KG1 (cell line): ENCODE data around the gene DRG2.

Experiments
- DNase-seq: peaks from one replicate; lab custom pipeline; 2025; lab: John Stamatoyannopoulos, UW

The DRG2 gene

DNA sequence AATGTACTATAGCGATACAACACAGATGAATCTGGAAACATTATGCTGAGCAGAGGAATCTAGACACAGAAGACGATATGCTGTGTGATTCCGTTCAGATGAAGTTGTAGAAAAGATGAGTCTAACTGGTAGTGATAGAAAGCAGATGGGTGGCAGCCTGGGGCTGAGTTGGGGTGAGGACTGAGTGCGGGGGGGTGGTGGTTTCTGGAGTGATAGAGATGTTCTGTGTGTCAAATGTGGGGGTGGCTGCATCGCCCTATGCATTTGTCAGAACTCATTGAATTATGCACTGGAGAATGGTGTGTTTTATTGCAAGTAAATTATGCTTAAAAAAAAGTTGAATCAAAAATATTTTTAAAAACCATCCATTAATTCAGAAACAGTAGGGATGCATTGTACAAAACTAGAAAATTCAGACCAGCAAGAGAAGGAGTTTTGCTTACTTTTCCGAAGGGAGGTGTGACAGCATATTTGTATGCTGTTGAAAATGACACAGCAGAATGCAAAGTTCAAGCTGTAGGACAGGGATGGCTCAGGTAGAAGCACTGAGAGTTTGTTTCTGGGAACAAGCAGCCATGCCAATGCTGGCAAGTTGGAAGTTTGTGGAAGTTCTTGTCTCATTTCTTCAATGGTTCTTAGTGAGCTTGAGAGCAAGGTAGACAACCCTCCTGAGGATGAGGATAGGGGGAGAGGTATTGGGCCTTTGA, 13.0 kb upstream of the DRG2 start:
- no peak for DNase-seq

DNA sequence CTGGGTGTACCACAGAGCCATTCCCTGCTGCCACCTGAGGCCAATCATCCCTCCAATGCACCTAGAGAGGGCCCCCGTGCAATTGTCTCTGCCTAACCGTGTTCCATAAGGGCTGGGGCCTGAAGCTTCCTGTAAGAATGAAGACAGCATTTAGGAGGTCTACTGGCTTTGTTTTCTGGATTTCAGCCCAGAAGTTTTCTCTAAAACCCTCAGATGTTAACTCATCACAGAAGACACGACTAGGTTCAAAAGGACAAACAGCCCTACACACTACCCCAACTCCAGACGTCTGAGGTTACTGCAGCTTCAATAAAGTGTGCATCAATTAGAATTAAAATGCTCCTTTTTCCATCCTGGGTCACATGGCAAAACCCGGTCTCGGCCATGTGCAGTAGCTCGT, 10.8 kb upstream of the DRG2 start:
- DNase-seq = no peak

DNA sequence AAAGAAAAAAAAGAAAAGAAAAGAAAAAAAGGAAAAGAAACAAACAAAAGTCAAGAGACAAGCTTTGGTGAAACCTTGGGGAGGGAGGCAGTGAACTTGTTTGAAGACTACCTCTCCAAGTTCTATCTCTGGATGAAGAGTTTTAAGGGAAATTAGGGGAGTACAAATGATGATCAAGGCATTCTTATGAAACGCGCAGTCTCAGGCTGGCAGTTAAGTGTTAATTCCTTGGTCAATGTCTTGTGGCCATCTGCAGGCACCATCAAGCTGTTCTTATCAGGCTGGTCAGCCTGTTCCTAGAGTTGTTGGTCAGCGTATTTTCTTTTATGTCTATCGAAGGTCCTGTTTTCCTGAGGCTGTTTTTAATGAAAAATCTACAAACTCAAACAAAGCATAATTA, 8.2 kb upstream of the DRG2 start:
- no peak for DNase-seq

DNA sequence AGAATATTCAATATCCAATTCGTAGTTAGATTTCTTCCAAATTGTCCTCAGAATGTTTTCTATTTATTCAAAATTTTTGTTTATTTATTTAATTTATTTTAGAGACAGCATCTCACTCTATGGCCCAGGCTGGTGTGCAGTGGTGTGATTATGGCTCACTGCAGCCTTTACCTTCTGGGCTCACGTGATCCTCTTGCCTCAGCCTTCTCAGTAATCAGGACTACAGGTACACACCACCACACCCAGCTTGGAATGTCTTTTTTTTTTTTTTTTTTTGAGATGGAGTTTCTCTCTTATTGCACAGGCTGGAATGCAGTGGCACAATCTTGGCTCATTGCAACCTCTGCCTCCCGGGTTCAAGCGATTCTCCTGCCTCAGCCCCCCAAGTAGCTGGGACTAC, 3.5 kb upstream of the DRG2 start:
- no peak for DNase-seq

DNA sequence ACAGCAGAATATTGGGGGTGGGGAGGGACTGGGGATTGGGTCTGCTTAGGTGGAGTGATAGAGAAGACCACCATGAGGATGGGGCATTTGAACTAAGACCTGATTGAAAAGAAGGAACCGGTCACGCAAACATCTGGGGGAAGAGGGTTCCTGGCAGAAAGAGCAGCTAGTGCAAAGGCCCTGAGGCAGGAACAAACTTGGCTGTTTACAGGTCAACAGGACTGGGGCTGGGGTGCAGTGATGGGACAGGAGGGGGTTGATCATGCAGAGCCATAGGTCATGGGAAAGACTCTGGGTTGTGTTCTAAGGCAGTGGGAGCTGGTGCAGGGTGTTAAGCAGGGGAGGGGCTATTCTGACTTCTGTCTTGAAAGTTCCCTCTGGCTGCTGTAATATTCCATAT, 1.9 kb downstream of the DRG2 start:
- DNase-seq = no peak

DNA sequence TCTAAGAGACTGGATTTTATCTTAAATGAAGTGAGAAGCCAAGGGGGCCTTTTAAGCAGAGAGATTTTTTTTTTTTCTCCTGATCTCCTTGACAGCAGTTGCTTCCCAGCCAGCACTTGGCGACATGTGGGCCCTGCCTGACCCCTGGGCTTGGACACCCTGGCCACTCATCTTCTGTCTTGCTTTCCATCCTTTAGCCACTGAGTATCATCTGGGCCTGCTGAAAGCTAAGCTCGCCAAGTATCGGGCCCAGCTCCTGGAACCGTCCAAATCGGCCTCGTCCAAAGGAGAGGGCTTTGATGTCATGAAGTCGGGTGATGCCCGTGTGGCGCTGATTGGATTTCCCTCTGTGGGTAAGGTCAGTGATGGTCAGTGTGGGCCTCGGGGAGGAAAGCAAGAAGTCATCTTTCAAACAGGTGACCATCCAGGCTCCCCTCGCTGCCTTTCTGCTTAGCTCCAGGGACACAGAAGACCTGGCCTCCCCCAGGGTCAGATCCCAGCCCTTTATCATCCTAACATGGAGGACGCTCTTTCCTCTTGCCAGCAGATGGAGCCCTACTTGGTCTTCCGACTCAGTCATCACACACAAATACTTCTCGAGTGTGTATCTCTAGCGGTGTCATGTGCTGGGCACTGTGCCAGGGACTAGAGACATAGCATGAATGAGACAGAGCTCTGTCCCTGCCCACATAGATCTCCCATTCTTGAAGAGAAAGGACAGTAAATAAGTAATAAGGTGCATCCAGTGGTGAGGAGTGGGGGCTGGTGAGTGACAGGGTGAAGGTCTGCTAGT, 6.1 kb downstream of the DRG2 start:
- no peak for DNase-seq

DNA sequence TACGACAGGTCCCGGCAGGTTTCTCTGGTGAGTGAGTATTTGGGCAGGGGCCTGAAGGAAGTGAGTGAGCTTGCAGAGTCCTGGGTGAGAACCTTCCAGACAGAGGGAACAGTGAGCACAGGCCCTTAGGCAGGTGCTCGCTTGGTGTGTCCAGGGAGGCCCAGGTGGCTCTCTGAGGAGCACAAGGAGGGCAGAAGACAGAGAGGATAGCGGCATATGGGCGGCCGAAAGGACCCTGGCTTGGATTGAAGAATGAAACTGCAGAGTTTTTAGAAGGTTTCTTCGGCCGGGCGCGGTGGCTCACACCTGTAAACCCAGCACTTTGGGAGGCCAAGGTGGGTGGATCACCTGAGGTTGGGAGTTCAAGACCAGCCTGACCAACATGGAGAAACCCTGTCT, 6.7 kb downstream of the DRG2 start:
- no peak for DNase-seq

DNA sequence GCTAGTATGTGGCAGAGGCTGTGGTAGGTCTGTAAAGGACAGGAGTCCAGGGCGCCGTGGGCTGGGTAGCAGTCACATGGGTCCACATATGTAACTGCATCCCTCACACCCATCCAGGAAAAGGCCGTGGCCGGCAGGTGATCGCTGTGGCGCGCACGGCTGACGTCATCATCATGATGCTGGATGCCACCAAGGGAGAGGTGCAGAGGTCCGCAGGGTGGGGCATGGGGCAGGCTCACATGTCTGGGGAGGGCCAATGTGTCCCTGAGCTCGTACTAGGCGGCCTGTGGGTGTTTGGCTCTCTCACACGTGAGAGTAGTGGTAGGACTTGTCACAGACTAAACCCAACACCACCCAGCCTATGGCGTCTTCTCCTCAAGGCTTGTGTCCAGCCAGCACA, 11.8 kb downstream of the DRG2 start:
- DNase-seq = no peak

DNA sequence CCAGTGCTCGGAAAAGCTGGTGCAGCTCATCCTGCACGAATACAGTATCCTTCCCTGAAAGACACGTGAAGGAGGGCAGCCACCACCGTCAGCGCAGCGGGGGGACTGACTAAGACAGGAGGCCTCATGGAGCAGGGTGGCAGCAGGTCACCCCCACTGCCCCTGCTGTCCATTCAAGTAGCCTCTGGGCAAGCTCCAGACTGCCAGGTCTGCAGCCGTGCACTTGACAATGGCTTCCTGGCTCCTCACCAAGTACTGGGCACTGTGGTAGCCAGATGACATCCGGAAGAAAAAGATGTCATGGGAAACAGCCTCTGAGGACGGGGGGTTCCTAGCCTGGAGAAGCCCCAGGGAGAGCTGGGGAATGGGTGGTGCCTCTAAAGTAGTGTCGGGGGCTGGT, 12.9 kb downstream of the DRG2 start:
- no peak for DNase-seq

DNA sequence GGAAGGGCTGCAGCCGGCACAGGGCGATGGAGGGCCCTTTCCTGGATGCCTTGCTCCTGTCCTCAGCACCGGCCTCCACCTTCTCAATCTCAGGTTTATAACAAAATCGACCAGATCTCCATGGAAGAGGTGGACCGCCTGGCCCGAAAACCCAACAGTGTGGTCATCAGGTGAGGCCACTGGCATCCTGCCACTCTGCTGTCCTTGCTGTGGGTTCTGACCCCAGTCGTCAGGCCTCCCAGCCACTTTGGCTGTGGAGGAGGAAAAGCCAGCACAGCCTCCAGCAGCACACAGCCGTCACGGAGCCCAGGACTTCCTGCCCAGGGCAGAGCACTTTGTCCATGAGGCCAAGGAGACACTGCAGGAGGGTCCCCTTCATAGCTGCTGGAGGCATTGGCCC, 14.1 kb downstream of the DRG2 start:
- DNase-seq = no peak

DNA sequence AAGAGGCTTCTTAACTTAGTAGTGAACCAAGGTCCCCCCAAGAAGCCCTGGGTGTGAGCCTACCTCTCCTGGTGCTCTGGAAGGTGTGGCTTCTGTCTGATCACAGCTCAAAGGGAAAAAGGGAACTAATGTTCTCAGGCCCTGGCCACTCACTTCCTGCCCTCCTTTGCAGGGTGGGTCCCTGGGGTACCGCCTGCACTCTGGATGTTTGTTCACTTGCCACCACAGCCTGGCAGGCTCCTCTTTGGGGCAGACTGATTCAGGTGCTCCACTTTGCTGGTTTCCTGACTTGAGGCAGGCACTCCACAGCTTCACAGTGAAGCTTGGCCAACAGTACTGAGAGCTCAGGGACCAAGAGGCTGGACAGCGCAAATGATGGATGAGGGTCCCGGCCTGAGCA, 14.9 kb downstream of the DRG2 start:
- DNase-seq = no peak

DNA sequence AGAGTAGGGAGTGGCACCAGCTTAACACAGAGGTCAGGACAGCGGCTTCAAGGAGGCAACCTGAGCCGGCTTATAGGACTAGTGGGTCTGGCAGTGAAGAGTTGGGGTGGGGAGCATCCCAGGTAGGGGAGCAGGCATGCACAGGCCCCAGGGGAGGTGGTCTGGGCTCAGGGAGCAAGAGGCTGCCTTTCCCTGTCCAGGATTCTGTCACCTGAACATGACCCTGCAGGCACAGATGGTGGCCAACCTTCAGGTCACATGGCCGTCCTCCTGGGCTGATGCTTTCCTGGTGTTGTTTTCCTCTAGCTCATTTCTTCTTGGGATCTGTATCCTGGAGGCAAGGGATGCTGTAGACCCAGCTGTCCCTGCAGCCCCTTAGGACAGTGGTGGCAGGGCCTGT, 17.3 kb downstream of the DRG2 start:
- no peak for DNase-seq

DNA sequence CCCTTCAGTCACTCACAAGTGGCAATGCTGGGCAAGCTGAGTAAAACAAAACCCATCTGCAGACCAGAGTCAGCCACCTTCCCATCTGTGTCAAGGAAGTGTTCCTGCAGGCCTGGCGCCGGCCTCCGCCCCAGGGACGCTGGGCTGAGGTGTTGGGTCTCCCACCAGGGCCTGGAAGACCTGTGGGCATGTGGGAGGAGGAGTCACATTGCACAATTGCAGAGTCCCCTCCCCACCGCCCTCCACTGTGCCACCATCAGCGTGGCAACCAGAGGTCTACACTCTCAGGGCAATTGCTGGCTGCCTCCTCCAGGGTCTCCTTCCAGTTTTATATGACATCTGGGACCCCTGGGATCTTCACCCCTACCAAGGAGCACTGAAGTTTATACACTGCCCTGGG, 17.8 kb downstream of the DRG2 start:
- no peak for DNase-seq

DNA sequence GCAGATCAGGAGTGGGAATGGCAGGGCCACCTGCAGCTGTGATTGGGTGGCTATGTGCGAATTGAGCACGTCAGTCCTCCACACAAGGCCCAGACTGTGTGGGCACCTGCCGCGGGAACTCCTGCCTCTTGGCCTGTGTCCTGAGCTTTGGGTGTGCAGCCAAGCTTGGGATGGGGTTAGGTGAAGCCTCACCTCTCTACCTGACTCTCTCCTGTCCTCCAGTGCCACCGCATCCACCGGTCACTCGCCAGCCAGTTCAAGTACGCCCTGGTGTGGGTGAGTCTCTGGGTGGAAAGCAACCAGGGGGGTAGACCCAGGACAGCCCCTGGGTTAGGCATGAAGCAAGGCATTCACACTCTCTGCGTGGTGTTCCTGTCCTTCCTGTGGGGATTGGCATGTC, 18.5 kb downstream of the DRG2 start:
- no peak for DNase-seq

DNA sequence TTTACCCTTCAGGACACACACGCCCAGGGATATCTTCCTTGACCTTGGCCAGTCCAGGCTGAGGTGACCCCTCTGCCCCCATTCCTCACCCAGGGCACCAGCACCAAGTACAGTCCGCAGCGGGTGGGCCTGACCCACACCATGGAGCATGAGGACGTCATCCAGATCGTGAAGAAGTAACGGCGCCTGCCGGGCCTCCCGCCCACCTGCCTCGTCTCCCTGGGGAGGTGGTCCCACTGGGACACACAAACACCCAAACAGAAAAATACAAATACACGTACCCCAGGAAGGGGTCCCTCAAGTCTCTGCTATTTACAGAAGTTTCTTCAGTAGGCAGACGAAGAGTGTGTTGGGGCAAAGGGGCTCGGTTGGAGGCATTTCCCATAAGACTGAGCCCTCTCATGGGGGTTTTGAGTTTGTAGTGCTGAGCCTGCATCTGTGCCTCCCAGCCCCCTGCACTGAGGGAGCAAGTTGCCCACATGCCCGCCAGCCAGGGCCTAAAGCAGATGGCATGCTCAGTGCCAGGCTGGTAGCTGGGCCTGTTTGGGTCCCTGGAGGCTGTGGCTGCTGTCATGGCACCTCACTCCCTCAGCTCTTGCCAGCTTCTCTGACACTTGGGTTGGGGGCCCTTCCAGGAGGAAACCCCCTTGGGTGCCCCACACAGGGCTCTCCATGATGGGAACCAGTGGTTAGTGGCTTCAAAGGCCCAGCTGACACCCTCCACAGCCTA, 19.5 kb downstream of the DRG2 start:
- no peak for DNase-seq

DNA sequence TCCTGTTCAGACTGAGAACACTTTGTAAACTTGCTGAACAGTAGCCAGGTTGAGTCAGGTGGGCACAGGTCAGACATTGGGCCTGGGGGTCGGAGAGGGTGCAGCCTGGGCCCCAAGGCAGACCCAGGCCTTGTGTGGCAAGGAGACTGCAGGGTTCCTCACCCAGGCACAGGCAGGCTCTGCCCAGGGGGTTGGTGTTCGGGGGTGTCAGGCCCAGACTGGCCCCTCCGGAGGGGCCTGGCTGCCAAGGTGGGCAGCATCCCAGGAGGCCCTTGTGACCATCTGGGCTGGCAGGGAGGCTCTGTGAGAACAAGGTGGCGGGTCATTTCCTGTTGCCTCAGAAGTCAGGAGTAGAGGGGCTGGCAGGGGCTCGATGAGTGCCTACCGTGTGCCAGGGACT, 20.2 kb downstream of the DRG2 start:
- DNase-seq = no peak

DNA sequence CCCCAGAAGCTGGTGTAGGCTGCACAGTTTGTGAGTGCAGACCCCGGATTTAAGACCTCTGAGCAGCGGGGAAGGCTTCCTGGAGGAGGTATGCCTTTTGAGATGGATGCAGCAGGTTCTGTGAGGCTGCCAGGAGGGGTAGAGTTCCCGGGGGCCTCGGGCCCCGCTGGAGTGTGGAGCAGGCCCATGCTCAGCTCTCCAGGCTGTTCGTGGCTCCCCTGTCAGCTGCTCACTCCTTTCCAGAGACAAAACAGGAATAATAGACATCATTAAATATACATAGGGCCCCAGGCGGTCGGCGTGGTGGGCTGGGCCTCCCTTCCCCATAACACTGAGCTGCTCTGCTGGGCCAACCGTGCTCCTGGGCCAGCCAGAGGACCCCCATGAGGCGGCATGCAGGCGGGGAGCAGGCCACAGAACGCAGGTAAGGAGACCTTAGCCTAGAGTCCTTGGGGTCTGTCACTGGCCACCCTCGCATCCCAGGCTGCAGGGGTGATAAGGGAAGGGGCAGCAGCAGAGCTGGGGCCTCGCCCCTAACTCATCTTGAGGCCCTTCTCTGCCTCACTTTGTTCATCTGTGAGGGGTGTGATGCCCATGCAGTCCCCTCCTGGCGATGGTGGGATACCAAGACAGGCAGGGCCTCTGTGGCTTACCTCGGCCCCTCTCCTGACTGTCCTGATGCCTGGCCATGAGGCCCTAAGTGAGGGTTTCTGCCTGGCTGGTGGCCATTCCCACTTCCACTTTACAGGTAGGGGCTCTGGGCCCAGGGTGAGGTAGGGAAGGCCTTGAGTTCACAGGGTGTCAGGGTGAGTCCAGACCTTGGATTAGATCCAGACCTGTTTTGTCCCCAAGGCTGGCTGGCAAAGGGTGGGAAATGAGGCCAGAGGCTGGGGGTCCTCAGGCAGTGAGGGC, 20.9 kb downstream of the DRG2 start, which contains the start of gene MYO15A:
MYO15A (plus strand) TSS at position 356 of the 912 bp plus-strand sequence. CDS start 10,045 bp downstream, outside the sequence.
- DNase-seq = no peak

DNA sequence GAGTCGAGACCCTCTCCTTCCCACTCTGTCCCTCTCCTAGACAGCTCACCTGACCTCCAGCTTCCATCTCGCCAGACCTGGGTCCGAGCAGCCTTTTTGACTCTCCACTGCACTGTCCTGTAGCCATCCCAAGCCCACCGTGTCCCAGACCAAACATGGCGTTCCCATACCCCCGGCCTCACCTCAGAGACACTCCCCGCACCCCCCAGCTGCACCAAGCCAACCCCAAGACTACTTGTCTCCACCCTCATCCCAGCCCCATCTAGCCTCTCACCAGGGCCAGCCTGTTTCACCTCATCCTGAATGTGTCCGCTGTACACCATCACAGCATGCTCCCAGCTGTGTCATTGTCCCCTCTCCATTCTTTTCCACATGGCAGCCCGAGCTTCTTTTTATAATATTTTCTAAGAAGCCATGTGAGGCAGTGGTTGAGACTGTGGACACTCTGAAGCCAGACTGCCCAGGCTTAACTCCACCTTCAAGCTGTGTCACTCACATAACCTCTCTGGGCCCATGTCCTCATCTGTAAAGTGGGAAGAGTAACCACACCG, 22.3 kb downstream of the DRG2 start:
- DNase-seq = no peak

DNA sequence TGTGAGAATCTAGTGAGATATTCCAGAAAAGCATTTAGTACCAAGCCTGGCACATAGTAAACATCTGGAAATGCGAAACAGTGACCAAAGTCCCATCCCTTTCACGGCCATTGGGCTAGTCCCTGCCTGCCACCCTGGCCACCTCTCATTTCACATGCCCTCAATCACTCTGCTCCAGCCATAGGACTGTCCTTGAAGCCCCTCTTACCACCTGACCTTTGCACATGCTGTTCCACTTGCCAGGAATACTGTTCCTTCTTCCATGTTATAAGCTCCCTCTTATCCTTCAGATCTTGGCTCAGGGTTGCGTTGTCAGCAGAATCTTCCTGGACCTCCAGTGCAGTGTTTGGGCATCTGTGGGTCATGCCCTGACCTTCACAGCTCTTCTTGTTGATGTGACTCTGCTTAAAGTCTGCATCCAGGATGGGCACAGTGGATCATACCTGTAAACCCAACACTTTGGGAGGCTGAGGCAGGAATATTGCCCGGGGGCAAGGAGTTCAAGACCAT, 22.9 kb downstream of the DRG2 start:
- DNase-seq = no peak

DNA sequence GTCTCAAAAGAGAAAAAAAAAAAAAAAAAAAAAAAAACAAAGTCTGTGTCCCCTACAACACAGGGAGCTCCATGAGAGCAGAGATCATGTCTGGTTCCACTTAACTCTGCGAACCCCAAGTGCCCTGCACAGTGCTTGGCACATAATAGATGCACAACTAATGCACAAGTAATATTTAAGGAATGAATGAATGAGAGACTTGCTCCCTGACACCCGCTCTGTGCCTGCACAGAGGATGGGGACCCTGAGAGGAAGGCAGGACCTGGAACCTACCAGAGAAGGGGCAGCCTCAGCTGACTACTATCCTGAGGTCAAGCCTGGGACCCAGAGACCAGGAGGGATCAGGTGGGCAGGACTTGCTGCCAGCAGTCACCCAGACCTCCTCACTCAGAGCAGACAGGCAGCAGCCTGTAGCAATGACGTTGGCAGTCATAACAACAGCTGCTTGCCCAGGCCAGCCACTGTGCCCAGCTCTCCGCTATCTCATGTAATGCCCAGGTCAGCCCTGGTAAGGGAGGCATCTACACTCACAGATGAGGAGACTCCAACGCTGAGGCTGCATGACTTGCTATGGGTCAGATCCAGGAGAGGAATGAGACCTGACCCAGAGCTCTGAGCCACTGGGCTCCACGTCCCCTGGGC, 23.7 kb downstream of the DRG2 start:
- no peak for DNase-seq

DNA sequence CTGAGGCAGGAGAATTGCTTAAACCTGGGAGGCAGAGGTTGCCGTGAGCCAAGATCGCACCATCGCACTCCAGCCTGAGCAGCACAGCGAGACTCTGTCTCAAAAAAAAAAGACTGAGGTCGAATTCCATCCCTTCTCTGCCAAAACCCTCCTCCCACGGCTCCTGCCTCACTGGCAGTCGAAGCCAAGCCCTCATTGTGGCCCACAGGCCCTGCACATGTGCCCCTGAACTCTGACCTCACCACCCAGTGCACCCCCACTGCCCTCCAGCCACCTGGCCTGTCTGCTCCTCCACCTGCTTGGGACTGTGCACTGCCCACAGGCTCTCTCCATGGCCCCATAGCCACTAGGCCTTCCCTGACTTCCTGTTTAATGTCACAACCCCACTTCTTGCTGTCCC, 27.8 kb downstream of the DRG2 start:
- DNase-seq = no peak
